ENCODE results near the gene CEP85L.
"Not testable (repeated sequence)": the region's sequence is repeated elsewhere in the genome, so short reads cannot be mapped to it uniquely, and the experiment has no call there.

- not testable (repeated sequence) for TF ChIP-seq FOXM1 (IDR thresholded peaks at IDR 0.05; ENCODE audit: low read depth, low read length); CREM (IDR thresholded peaks at IDR 0.05; ENCODE audit: low read depth); REST (IDR thresholded peaks at IDR 0.05; ENCODE audit: low read depth, low read length); TBL1XR1 (IDR thresholded peaks at IDR 0.05; ENCODE audit: low read depth, low read length); CTCF (IDR thresholded peaks at IDR 0.05 in 2 of 3, conservative IDR thresholded peaks at IDR 0.05 in 1 of 3; ENCODE audit: control insufficient read depth in 2 of 3, extremely low read depth in 1 of 3, insufficient read depth in 1 of 3, low read depth in 3 of 3, low read length in 3 of 3); POLR2AphosphoS5 (IDR thresholded peaks at IDR 0.05; ENCODE audit: low read length); ASH2L (IDR thresholded peaks at IDR 0.05; ENCODE audit: borderline replicate concordance, low read depth)
Measured at GRCh38 chr6:118421312-118421711, 230.1 kb downstream of the CEP85L start.

Measured in GM12878 (cell line).